K562 (cell line): ENCODE data around the gene SUB1. TPM values are rescaled to one million over a fixed set of nuclear protein-coding genes. Genes with fewer than 3 reads are reported as not detected.

Experiments used
- ASH1L ChIP-seq: fragments of 450-650 bp; IDR thresholded peaks from 2 replicates; pipeline ENCODE4 v1.6.1; 2018; ENCODE audit warnings: borderline replicate concordance, mild to moderate bottlenecking, low read depth; ENCODE audit not compliant: partially characterized antibody
- MLLT1 ChIP-seq, 2 experiments: fragments of 450-650 bp; IDR thresholded peaks; 2 replicates each; pipeline ENCODE4 v1.6.1; 2016
- ZNF124 ChIP-seq: sonication (generic); formaldehyde crosslinking; IDR thresholded peaks from 2 replicates; pipeline ENCODE4 v1.8.1; 2022; ENCODE audit warnings: missing genetic modification reagents
- ZNF318 ChIP-seq, 2 experiments: fragments of 450-650 bp; IDR thresholded peaks; 2 replicates each; pipeline ENCODE4 v1.6.1; 2016; ENCODE audit warnings: mild to moderate bottlenecking in 2 of 2, borderline replicate concordance in 1 of 2, low read depth in 1 of 2, moderate library complexity in 1 of 2
- polyA plus RNA-seq, 8 experiments: library from polyadenylated mRNA; depleted of rRNA in 4 of 8; stranded (reverse) in 5 of 8; unstranded in 3 of 8; fragments of >200 nt; fragmentation: Nextera tagmentation in 2 of 8; fragmentation: Illumina TruSeq in 1 of 8; extraction: Ambion mirVana in 2 of 8; extraction: Trizol in 1 of 8; gene quantifications; 2 replicates each; pipeline versions ENCODE4 v1.2.1 to v1.2.3, GENCODE V29; 2011 to 2014; ENCODE audit warnings: inconsistent platforms in 1 of 8, missing spikeins in 1 of 8
- total RNA-seq, 7 experiments: library from RNA; depleted of rRNA in 6 of 7; stranded (reverse); fragments of >200 nt in 6 of 7; fragmentation: Illumina TruSeq in 2 of 7; extraction: Trizol in 2 of 7; gene quantifications; 2 replicates each; pipeline versions ENCODE4 v1.2.1 to v1.2.3, GENCODE V29; 2011 to 2021; ENCODE audit warnings: low replicate concordance in 1 of 7

Gene SUB1
- total and polyA plus RNA-seq, 9 of the 15 experiments (the other 6 are each of a cell fraction or from before 2014, with no cell fraction given) = 336 to 1,031 (median 700) TPM

GRCh38 chr5:32586276-32586599 is 881 bp downstream of the SUB1 start (continued):
- TF ChIP-seq ZNF318 (IDR thresholded peaks at IDR 0.05; ENCODE audit: borderline replicate concordance in 1 of 2, low read depth in 1 of 2) (no peak), MLLT1 (IDR thresholded peaks at IDR 0.05) (peak in 1 of 2 experiments; percentile 11; a peak in 1 of 4 replicates), ASH1L (no peak), ZNF124 (CRISPR knock-in tag) (no peak)
- TF ChIP-seq, all 486 proteins: peak for 6
